SKM-1 treated with dmso at 0.1 percent for 144 hours (cell line): ENCODE results near the gene FANCI.
A peak's percentile ranks its signal among the peaks of the same experiment; 100 is the strongest.

Experiments
- DNase-seq: peaks from one replicate; lab custom pipeline; 2025; ENCODE audit not compliant: unreplicated experiment; lab: John Stamatoyannopoulos, UW

Gene FANCI

GRCh38 chr15:89303986-89304385 lies 60.2 kb downstream of the FANCI start:
- no peak for DNase-seq

- DNase-seq = no peak
Observed at GRCh38 chr15:89305395-89305794, 61.6 kb downstream of the FANCI start.

- DNase-seq = no peak
Observed at GRCh38 chr15:89307046-89307587, 63.3 kb downstream of the FANCI start.

- DNase-seq = no peak
Observed at GRCh38 chr15:89307791-89308190, 64.0 kb downstream of the FANCI start.

GRCh38 chr15:89308236-89308635 lies 64.5 kb downstream of the FANCI start:
- no peak for DNase-seq

GRCh38 chr15:89309993-89310392 lies 66.2 kb downstream of the FANCI start:
- DNase-seq = no peak

GRCh38 chr15:89315375-89315929 lies 71.7 kb downstream of the FANCI start:
- no peak for DNase-seq

- DNase-seq = no peak
Observed at GRCh38 chr15:89316504-89316903, 72.7 kb downstream of the FANCI start.

- no peak for DNase-seq
Observed at GRCh38 chr15:89317186-89317720, 73.5 kb downstream of the FANCI start.

GRCh38 chr15:89319678-89320077 lies 75.9 kb downstream of the FANCI start:
- DNase-seq = no peak

- no peak for DNase-seq
Observed at GRCh38 chr15:89320200-89320599, 76.4 kb downstream of the FANCI start.

- DNase-seq = no peak
Observed at GRCh38 chr15:89321521-89322410, 78.0 kb downstream of the FANCI start.

- no peak for DNase-seq
Observed at GRCh38 chr15:89322822-89323221, 79.0 kb downstream of the FANCI start.

GRCh38 chr15:89323825-89324224 lies 80.0 kb downstream of the FANCI start:
- DNase-seq = no peak

GRCh38 chr15:89325039-89325803 lies 81.4 kb downstream of the FANCI start:
- DNase-seq = no peak

GRCh38 chr15:89326316-89326715 lies 82.5 kb downstream of the FANCI start:
- peak; percentile 100 for DNase-seq

- DNase-seq = no peak
Observed at GRCh38 chr15:89327113-89327512, 83.3 kb downstream of the FANCI start.

- no peak for DNase-seq
Observed at GRCh38 chr15:89328398-89329254, 84.8 kb downstream of the FANCI start.

- DNase-seq = no peak
Observed at GRCh38 chr15:89329329-89330084, 85.7 kb downstream of the FANCI start.

GRCh38 chr15:89330119-89330518 lies 86.3 kb downstream of the FANCI start:
- DNase-seq = no peak
